GM11168 (cell line): Measurements from ENCODE around the gene RYR1.
"Not testable (repeated sequence)": the region's sequence is repeated elsewhere in the genome, so short reads cannot be mapped to it uniquely, and the experiment has no call there.

Experiments used
- in situ Hi-C: fragments of 300-500 bp; cut with MboI; formaldehyde crosslinking; loops from one replicate; pipeline ENCODE4 v1.12.0; 2022; ENCODE audit warnings: low sequenced_read_pairs; ENCODE audit not compliant: unreplicated experiment

The RYR1 gene

GRCh38 chr19:38452430-38453366, 19.2 kb downstream of the RYR1 start:
- in situ Hi-C loops = no loop called here

- in situ Hi-C loops = no loop called here
Measured at GRCh38 chr19:38453596-38453995, 20.1 kb downstream of the RYR1 start.

- in situ Hi-C loops = no loop called here
Measured at GRCh38 chr19:38455031-38455430, 21.5 kb downstream of the RYR1 start.

- in situ Hi-C loops = no loop called here
Measured at GRCh38 chr19:38457202-38457601, 23.7 kb downstream of the RYR1 start.

- in situ Hi-C loops = no loop called here
Measured at GRCh38 chr19:38457690-38458405, 24.4 kb downstream of the RYR1 start.

GRCh38 chr19:38458991-38459390, 25.5 kb downstream of the RYR1 start:
- in situ Hi-C loops = no loop called here

- in situ Hi-C loops = no loop called here
Measured at GRCh38 chr19:38463365-38463764, 29.9 kb downstream of the RYR1 start.

GRCh38 chr19:38464421-38465082, 31.1 kb downstream of the RYR1 start:
- in situ Hi-C loops = no loop called here

- in situ Hi-C loops = no loop called here
Measured at GRCh38 chr19:38466050-38466449, 32.6 kb downstream of the RYR1 start.

- in situ Hi-C loops = no loop called here
Measured at GRCh38 chr19:38467541-38468525, 34.3 kb downstream of the RYR1 start.

- in situ Hi-C loops = no loop called here
Measured at GRCh38 chr19:38469151-38469550, 35.7 kb downstream of the RYR1 start.

GRCh38 chr19:38470788-38471480, 37.4 kb downstream of the RYR1 start:
- in situ Hi-C loops = no loop called here

GRCh38 chr19:38472725-38473124, 39.2 kb downstream of the RYR1 start:
- in situ Hi-C loops = not testable (repeated sequence)

GRCh38 chr19:38473201-38473600, 39.7 kb downstream of the RYR1 start:
- in situ Hi-C loops = no loop called here

- in situ Hi-C loops = no loop called here
Measured at GRCh38 chr19:38475176-38475575, 41.7 kb downstream of the RYR1 start.

- in situ Hi-C loops = no loop called here
Measured at GRCh38 chr19:38478273-38478971, 44.9 kb downstream of the RYR1 start.

- in situ Hi-C loops = no loop called here
Measured at GRCh38 chr19:38482496-38482895, 49.0 kb downstream of the RYR1 start.

GRCh38 chr19:38483016-38483630, 49.6 kb downstream of the RYR1 start:
- in situ Hi-C loops = no loop called here
